OCI-LY1 (cell line): ENCODE results near the gene PDE4D.

Experiments
- H2AFZ ChIP-seq: fragments of 200-600 bp; sonication (generic), shearing (Covaris generic); 2 replicates; pipeline ENCODE4 v1.6.0; 2014; ENCODE audit warnings: antibody characterized with exemption, mild to moderate bottlenecking, low read length
- H3F3A ChIP-seq: fragments of 200-600 bp; sonication (generic), shearing (Covaris generic); 2 replicates; pipeline ENCODE4 v1.6.0; 2014; ENCODE audit warnings: mild to moderate bottlenecking, antibody characterized with exemption, low read length, moderate library complexity; ENCODE audit not compliant: insufficient read depth
- H3K27ac ChIP-seq: fragments of 200-600 bp; sonication (generic); 2 replicates; pipeline ENCODE4 v1.5.1; 2014; ENCODE audit warnings: low read length, mixed run types, mild to moderate bottlenecking, low read depth; ENCODE audit not compliant: poor library complexity, severe bottlenecking
- H3K27me3 ChIP-seq: fragments of 200-600 bp; sonication (generic); 2 replicates; pipeline ENCODE4 v1.6.0; 2014; ENCODE audit warnings: antibody characterized with exemption, mild to moderate bottlenecking, low read length, moderate library complexity; ENCODE audit not compliant: insufficient read depth
- H3K36me3 ChIP-seq: fragments of 200-600 bp; sonication (generic); 2 replicates; pipeline ENCODE4 v1.6.1; 2014; ENCODE audit warnings: mild to moderate bottlenecking, antibody characterized with exemption, low read length, moderate library complexity, mixed read lengths; ENCODE audit not compliant: insufficient read depth
- H3K4me1 ChIP-seq: fragments of 200-600 bp; sonication (generic); 2 replicates; pipeline ENCODE4 v1.5.1; 2014; ENCODE audit warnings: mild to moderate bottlenecking, low read length, moderate library complexity; ENCODE audit not compliant: insufficient read depth, severe bottlenecking
- H3K4me2 ChIP-seq: fragments of 200-600 bp; sonication (generic), shearing (Covaris generic); 2 replicates; pipeline ENCODE4 v1.6.1; 2014; ENCODE audit warnings: low read length
- H3K4me3 ChIP-seq: fragments of 200-600 bp; sonication (generic); 2 replicates; pipeline ENCODE4 v1.5.1; 2014; ENCODE audit warnings: low read length, low read depth, mild to moderate bottlenecking, mixed read lengths; ENCODE audit not compliant: poor library complexity, severe bottlenecking
- H3K79me2 ChIP-seq: fragments of 200-600 bp; shearing (Covaris generic); 2 replicates; pipeline ENCODE4 v1.6.1; 2016; ENCODE audit warnings: mixed run types, low read length, mixed read lengths; ENCODE audit not compliant: insufficient read depth
- H3K9ac ChIP-seq: fragments of 200-600 bp; sonication (generic), shearing (Covaris generic); 2 replicates; pipeline ENCODE4 v1.6.1; 2014; ENCODE audit warnings: mild to moderate bottlenecking, low read length, mixed read lengths
- H3K9me2 ChIP-seq: fragments of 200-600 bp; sonication (generic), shearing (Covaris generic); 2 replicates; pipeline ENCODE4 v1.6.1; 2014; ENCODE audit warnings: low read depth, mild to moderate bottlenecking, low read length, mixed read lengths
- H3K9me3 ChIP-seq: fragments of 200-600 bp; shearing (Covaris generic); 2 replicates; pipeline ENCODE4 v1.6.1; 2014; ENCODE audit warnings: low read length, mixed read lengths
- H4K20me1 ChIP-seq: fragments of 200-600 bp; sonication (generic), shearing (Covaris generic); 2 replicates; pipeline ENCODE4 v1.6.0; 2016; ENCODE audit warnings: mild to moderate bottlenecking, low read length; ENCODE audit not compliant: insufficient read depth
- EZH2 ChIP-seq: fragments of 200-600 bp; sonication (generic), shearing (Covaris generic); IDR thresholded peaks from 2 replicates; pipeline ENCODE4 v1.8.0; 2017; ENCODE audit warnings: borderline replicate concordance, mixed run types, mild to moderate bottlenecking, antibody characterized with exemption, low read length, moderate library complexity, mixed read lengths
- TF ChIP-seq, protein P1 (sequence below): fragments of 200-600 bp; sonication (generic), shearing (Covaris generic); IDR thresholded peaks from 2 replicates; pipeline ENCODE4 v1.5.1; 2017; ENCODE audit warnings: mild to moderate bottlenecking, antibody characterized with exemption, low read length, moderate library complexity, mixed read lengths

PDE4D gene

GRCh38 chr5:59097116-59097515 lies 796.4 kb downstream of the PDE4D start:
- Histone ChIP-seq H3K27ac (no peak overlapping the region), H3K27me3 (no peaks in the 10 kb centered on the region), H3F3A (no peaks in the 10 kb centered on the region), H3K9me3 (no peaks in the 10 kb centered on the region), H3K4me2 (no peak overlapping the region), H3K4me1 (no peaks in the 10 kb centered on the region), H3K4me3 (no peak overlapping the region), H2AFZ (no peak overlapping the region), H3K79me2 (no peaks in the 10 kb centered on the region), H4K20me1 (no peaks in the 10 kb centered on the region), H3K9ac (no peak overlapping the region), H3K9me2 (no peaks in the 10 kb centered on the region), H3K36me3 (no peaks in the 10 kb centered on the region)
- no peak for TF ChIP-seq EZH2
- TF ChIP-seq, protein P1, sequence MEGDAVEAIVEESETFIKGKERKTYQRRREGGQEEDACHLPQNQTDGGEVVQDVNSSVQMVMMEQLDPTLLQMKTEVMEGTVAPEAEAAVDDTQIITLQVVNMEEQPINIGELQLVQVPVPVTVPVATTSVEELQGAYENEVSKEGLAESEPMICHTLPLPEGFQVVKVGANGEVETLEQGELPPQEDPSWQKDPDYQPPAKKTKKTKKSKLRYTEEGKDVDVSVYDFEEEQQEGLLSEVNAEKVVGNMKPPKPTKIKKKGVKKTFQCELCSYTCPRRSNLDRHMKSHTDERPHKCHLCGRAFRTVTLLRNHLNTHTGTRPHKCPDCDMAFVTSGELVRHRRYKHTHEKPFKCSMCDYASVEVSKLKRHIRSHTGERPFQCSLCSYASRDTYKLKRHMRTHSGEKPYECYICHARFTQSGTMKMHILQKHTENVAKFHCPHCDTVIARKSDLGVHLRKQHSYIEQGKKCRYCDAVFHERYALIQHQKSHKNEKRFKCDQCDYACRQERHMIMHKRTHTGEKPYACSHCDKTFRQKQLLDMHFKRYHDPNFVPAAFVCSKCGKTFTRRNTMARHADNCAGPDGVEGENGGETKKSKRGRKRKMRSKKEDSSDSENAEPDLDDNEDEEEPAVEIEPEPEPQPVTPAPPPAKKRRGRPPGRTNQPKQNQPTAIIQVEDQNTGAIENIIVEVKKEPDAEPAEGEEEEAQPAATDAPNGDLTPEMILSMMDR: no peak

DNA sequence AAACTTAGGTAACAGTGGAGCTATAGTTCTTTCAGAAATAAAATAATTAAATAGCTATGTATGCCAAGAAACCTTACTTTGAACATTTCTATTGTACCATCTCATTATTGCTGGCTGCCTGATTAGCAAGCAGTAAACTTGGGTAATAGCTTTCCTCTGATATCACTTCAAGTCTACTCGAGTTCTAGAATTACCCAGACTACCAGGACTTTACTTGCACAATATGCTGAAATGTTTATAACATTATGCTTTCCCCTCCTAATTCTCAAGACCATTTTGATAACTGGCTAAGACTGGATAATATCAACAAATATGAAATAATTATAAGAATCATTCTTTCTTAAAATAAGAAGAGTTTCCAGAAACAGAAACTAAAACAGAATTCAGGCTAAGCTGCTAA lies 798.0 kb downstream of the PDE4D start:
- H3K4me3 ChIP-seq: no peak overlapping the region
- no peak overlapping the region for H3K4me2 ChIP-seq
- no peaks in the 10 kb centered on the region for H3K4me1 ChIP-seq
- H3K27ac ChIP-seq: no peak overlapping the region
- H2AFZ ChIP-seq: no peak overlapping the region
- no peaks in the 10 kb centered on the region for H4K20me1 ChIP-seq
- H3K27me3 ChIP-seq: no peaks in the 10 kb centered on the region
- no peaks in the 10 kb centered on the region for H3K36me3 ChIP-seq
- no peaks in the 10 kb centered on the region for H3K9me3 ChIP-seq
- H3K9me2 ChIP-seq: no peaks in the 10 kb centered on the region
- no peak for TF ChIP-seq EZH2
- TF ChIP-seq, protein P1: no peak
- H3K9ac ChIP-seq: no peak overlapping the region
- H3F3A ChIP-seq: no peaks in the 10 kb centered on the region
- H3K79me2 ChIP-seq: no peaks in the 10 kb centered on the region

DNA sequence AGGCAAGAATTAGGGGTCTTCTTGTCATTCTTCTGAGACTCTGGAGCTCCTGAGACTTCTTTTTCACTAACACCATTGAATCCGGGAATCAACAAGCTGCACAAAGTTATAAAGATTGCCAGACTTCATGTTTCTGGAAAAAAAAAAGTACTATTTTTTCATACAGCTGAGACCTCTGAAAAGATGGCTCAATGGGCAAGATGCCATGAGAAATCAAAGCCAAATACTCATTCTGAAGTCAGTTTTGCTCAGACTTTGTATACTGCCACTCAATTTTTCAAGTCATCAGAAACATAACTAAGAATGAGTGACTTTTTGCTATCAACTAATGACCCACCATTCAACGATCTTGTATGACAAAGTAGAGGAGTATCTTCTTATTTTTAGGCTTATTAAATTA lies 798.7 kb downstream of the PDE4D start:
- Histone ChIP-seq H3K27ac (no peak overlapping the region), H3K79me2 (no peaks in the 10 kb centered on the region), H3K36me3 (no peaks in the 10 kb centered on the region), H3K9ac (no peak overlapping the region), H2AFZ (no peak overlapping the region), H3K27me3 (no peaks in the 10 kb centered on the region), H3F3A (no peaks in the 10 kb centered on the region), H3K4me2 (no peak overlapping the region), H3K4me3 (no peak overlapping the region), H3K9me3 (no peaks in the 10 kb centered on the region), H4K20me1 (no peaks in the 10 kb centered on the region), H3K4me1 (no peaks in the 10 kb centered on the region), H3K9me2 (no peaks in the 10 kb centered on the region)
- TF ChIP-seq EZH2: no peak
- TF ChIP-seq, protein P1: no peak
